22Rv1 (cell line): ENCODE data around the gene FOXL2.

Experiments
- CTCF ChIP-seq: fragments of 450-650 bp; IDR thresholded peaks from 2 replicates; pipeline ENCODE4 v1.5.1; 2017; ENCODE audit warnings: mild to moderate bottlenecking
- ZFX ChIP-seq: fragments of 450-650 bp; IDR thresholded peaks from 2 replicates; pipeline ENCODE4 v1.6.1; 2017; ENCODE audit warnings: antibody characterized with exemption, borderline replicate concordance

GRCh38 chr3:138960417-138960852 is 13.5 kb upstream of the FOXL2 start:
- TF ChIP-seq CTCF, result no peak
- no peak for TF ChIP-seq ZFX
